ENCODE results near the gene GJC2. TPM values are rescaled to one million over a fixed set of nuclear protein-coding genes. Genes with fewer than 3 reads are reported as not detected.

GJC2 gene
- total and polyA plus RNA-seq, 2 donors (not counting 1 experiment from before 2014, with no cell fraction given) = 0.16 to 0.30 TPM

GRCh38 chr1:228175316-228176023, 25.7 kb downstream of the GJC2 start:
- ATAC-seq (ENCODE audit: low read depth) (no peak), DNase-seq (no peak)
- CTCF ChIA-PET = no interaction called here
- 91% methylated on average over 17 of the region's 18 CpGs for WGBS (ENCODE audit: insufficient coverage)
- H3K4me1 ChIP-seq (ENCODE audit: control insufficient read depth in 2 of 2, insufficient read depth in 2 of 2, low read length in 2 of 2) = no peaks in the 10 kb centered on the region
- H3K27ac Mint-ChIP-seq = no peak overlapping the region
- H3K79me2 ChIP-seq (ENCODE audit: control insufficient read depth, insufficient read depth, low read length) = peaks cover 50% of the 10 kb centered on the region
- H3K36me3 ChIP-seq (replicated peaks in 1 of 2; ENCODE audit: control extremely low read depth in 1 of 2, control insufficient read depth in 1 of 2, extremely low read depth in 1 of 2, insufficient read depth in 2 of 2, low read length in 1 of 2) = peaks cover 0 to 10% of the 10 kb centered on the region in 2 experiments
- H3K9me3 ChIP-seq (ENCODE audit: control extremely low read depth in 1 of 3, control insufficient read depth in 2 of 3, insufficient read depth in 1 of 3, low read length in 2 of 3) = peaks cover 0 to 12% (median 0%) of the 10 kb centered on the region in 3 donors
- H3K9ac ChIP-seq (ENCODE audit: low read length) = no peak overlapping the region
- no peak overlapping the region for H2AFZ ChIP-seq (ENCODE audit: insufficient read depth, low read depth, low read length, poor library complexity, severe bottlenecking)
- peaks cover 6% of the 10 kb centered on the region for H3K4me1 Mint-ChIP-seq
- intact Hi-C loops (cut with micrococcal nuclease) = no loop called here
- no peak overlapping the region for H3K27ac ChIP-seq (ENCODE audit: low read length in 2 of 2)
- POLR2A ChIA-PET = interaction anchor here (0.9 kb wide), 1 partner anchor 140 kb away, joined by 3 read pairs; no protein-coding TSS in a partner anchor
- no peak for TF ChIP-seq EZH2 (IDR thresholded peaks at IDR 0.05; ENCODE audit: borderline replicate concordance, insufficient read depth, low read depth, low read length, poor library complexity, severe bottlenecking)
- TF ChIP-seq, protein P1, sequence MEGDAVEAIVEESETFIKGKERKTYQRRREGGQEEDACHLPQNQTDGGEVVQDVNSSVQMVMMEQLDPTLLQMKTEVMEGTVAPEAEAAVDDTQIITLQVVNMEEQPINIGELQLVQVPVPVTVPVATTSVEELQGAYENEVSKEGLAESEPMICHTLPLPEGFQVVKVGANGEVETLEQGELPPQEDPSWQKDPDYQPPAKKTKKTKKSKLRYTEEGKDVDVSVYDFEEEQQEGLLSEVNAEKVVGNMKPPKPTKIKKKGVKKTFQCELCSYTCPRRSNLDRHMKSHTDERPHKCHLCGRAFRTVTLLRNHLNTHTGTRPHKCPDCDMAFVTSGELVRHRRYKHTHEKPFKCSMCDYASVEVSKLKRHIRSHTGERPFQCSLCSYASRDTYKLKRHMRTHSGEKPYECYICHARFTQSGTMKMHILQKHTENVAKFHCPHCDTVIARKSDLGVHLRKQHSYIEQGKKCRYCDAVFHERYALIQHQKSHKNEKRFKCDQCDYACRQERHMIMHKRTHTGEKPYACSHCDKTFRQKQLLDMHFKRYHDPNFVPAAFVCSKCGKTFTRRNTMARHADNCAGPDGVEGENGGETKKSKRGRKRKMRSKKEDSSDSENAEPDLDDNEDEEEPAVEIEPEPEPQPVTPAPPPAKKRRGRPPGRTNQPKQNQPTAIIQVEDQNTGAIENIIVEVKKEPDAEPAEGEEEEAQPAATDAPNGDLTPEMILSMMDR (IDR thresholded peaks at IDR 0.05) = no peak
- H3K9me3 Mint-ChIP-seq (ENCODE audit: insufficient read depth) = no peaks in the 10 kb centered on the region
- no peak overlapping the region for H3K4me3 Mint-ChIP-seq
- no peak overlapping the region for H3K4me3 ChIP-seq (ENCODE audit: control extremely low read depth in 1 of 5, extremely low read depth in 1 of 5, insufficient read depth in 1 of 5, low read depth in 2 of 5, low read length in 4 of 5)
- no peak overlapping the region for H3K4me2 ChIP-seq (replicated peaks; ENCODE audit: low read depth, low read length, poor library complexity, severe bottlenecking)
- peaks cover 34% of the 10 kb centered on the region for H4K20me1 ChIP-seq (ENCODE audit: control insufficient read depth, insufficient read depth, low read length, poor library complexity, severe bottlenecking)
- no peaks in the 10 kb centered on the region for H3K27me3 Mint-ChIP-seq
- H3K27me3 ChIP-seq (replicated peaks in 1 of 4; ENCODE audit: control extremely low read depth in 1 of 4, control insufficient read depth in 3 of 4, insufficient read depth in 4 of 4, low read length in 3 of 4) = no peaks in the 10 kb centered on the region

DNA sequence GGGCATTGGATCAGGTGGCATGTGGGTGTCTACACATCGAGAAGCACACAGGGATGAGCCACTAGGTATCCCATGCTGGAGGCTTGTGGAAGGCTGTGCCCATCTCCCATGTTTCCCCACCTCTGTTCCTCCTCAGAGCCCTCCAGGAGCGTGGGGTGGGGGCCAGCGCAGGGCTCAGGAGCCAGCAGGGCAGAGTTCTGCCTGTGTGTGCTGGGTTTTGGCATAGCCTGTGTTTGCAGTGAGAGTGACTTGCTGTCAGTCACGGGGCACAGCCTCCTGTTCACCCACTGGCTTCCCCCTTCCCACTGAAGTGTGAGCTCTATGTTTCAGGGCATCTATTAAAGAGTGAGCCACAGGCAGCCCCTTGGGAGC, 26.3 kb downstream of the GJC2 start:
- Histone ChIP-seq H2AFZ (ENCODE audit: insufficient read depth, low read depth, low read length, poor library complexity, severe bottlenecking) (no peak overlapping the region), H3K4me3 (ENCODE audit: control extremely low read depth in 1 of 5, extremely low read depth in 1 of 5, insufficient read depth in 1 of 5, low read depth in 2 of 5, low read length in 4 of 5) (no peak overlapping the region), H3K4me1 (ENCODE audit: control insufficient read depth in 2 of 2, insufficient read depth in 2 of 2, low read length in 2 of 2) (no peaks in the 10 kb centered on the region), H3K9ac (ENCODE audit: low read length) (no peak overlapping the region), H3K27me3 (replicated peaks in 1 of 4; ENCODE audit: control extremely low read depth in 1 of 4, control insufficient read depth in 3 of 4, insufficient read depth in 4 of 4, low read length in 3 of 4) (no peaks in the 10 kb centered on the region), H3K27ac (ENCODE audit: low read length in 2 of 2) (no peak overlapping the region), H3K4me2 (replicated peaks; ENCODE audit: low read depth, low read length, poor library complexity, severe bottlenecking) (no peak overlapping the region), H3K9me3 (ENCODE audit: control extremely low read depth in 1 of 3, control insufficient read depth in 2 of 3, insufficient read depth in 1 of 3, low read length in 2 of 3) (peaks cover 0 to 12% (median 0%) of the 10 kb centered on the region in 3 donors), H4K20me1 (ENCODE audit: control insufficient read depth, insufficient read depth, low read length, poor library complexity, severe bottlenecking) (peaks cover 34% of the 10 kb centered on the region), H3K36me3 (replicated peaks in 1 of 2; ENCODE audit: control extremely low read depth in 1 of 2, control insufficient read depth in 1 of 2, extremely low read depth in 1 of 2, insufficient read depth in 2 of 2, low read length in 1 of 2) (peaks cover 0 to 10% of the 10 kb centered on the region in 2 experiments), H3K79me2 (ENCODE audit: control insufficient read depth, insufficient read depth, low read length) (peaks cover 45% of the 10 kb centered on the region)
- no peak overlapping the region for H3K27ac Mint-ChIP-seq
- no peak overlapping the region for H3K4me3 Mint-ChIP-seq
- H3K27me3 Mint-ChIP-seq = no peaks in the 10 kb centered on the region
- H3K9me3 Mint-ChIP-seq (ENCODE audit: insufficient read depth) = no peaks in the 10 kb centered on the region
- peaks cover 6% of the 10 kb centered on the region for H3K4me1 Mint-ChIP-seq
- DNase-seq = no peak
- CTCF ChIA-PET = no interaction called here
- POLR2A ChIA-PET = interaction anchor here (0.9 kb wide), 1 partner anchor 139 kb away, joined by 3 read pairs; no protein-coding TSS in a partner anchor
- no peak for ATAC-seq (ENCODE audit: low read depth)
- WGBS (ENCODE audit: insufficient coverage) = no CpG with 5 or more reads among the region's 4 CpGs
- intact Hi-C loops (cut with micrococcal nuclease) = no loop called here
- TF ChIP-seq, protein P1 (IDR thresholded peaks at IDR 0.05) = no peak
